Measurements from ENCODE around the gene VIM.

DNA sequence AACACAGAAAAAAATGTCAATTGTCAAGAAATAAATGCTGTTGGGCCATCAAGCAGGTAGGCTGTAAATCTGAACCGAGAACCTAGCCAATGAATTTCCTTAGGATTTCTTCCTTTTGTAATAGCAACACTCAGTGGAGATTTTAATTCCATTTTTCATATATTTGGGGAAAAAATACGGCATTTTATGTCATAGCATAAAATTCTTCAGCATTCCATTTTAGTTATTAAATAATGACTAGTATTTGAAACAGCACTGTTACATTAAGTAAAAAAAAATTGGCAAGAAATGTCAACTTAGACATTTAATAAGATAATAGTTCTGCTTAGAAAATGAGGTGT is 12.3 kb upstream of the VIM start:
- TF ChIP-seq, protein P1, sequence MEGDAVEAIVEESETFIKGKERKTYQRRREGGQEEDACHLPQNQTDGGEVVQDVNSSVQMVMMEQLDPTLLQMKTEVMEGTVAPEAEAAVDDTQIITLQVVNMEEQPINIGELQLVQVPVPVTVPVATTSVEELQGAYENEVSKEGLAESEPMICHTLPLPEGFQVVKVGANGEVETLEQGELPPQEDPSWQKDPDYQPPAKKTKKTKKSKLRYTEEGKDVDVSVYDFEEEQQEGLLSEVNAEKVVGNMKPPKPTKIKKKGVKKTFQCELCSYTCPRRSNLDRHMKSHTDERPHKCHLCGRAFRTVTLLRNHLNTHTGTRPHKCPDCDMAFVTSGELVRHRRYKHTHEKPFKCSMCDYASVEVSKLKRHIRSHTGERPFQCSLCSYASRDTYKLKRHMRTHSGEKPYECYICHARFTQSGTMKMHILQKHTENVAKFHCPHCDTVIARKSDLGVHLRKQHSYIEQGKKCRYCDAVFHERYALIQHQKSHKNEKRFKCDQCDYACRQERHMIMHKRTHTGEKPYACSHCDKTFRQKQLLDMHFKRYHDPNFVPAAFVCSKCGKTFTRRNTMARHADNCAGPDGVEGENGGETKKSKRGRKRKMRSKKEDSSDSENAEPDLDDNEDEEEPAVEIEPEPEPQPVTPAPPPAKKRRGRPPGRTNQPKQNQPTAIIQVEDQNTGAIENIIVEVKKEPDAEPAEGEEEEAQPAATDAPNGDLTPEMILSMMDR (optimal IDR thresholded peaks at IDR 0.05 in 1 of 3, IDR thresholded peaks at IDR 0.05 in 1 of 3, conservative IDR thresholded peaks at IDR 0.05 in 1 of 3; ENCODE audit: extremely low read depth in 1 of 3, insufficient read depth in 2 of 3, low read length in 3 of 3), result no peak
- no peak for TF ChIP-seq EZH2 (IDR thresholded peaks at IDR 0.05; ENCODE audit: low read length)

All from keratinocyte (primary cell).